Activated CD4-positive, alpha-beta T cell treated with anti-CD3 and anti-CD28 coated beads, Interleukin-2, amount 50 U/mL, for 16 hours (primary cell): Measurements from ENCODE around the gene SLC25A18.

Source experiments
- DNase-seq: peaks from one replicate; pipeline ENCODE4 v3.0.0-alpha.2; 2020

Gene SLC25A18

GRCh38 chr22:17570851-17571631 is 7.7 kb downstream of the SLC25A18 start:
- no peak for DNase-seq

DNA sequence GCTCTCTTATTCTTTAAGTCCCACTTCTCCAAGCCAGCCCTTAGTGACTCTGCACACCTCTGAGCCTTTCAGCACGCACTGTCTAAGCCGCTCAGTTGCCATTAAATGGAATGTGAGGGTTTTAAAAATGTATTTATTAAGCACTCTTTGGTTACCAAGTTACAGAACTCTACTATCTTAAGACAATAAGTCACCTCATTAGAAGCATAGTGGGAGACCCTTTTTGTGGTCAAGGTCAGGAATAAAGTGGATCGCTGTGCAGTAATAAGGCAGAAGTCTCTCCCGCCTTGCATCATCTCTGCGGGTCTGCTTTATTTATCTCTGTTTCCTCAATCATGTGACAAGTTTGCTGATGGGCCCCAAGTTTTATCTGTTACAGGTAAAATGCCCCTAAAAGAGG is 11.9 kb downstream of the SLC25A18 start:
- no peak for DNase-seq

- DNase-seq = no peak
Observed at GRCh38 chr22:17575681-17576080, 12.4 kb downstream of the SLC25A18 start.

- peak; percentile 34 for DNase-seq
Observed at GRCh38 chr22:17576470-17576869, 13.2 kb downstream of the SLC25A18 start.

GRCh38 chr22:17578136-17578754 is 14.9 kb downstream of the SLC25A18 start:
- no peak for DNase-seq

GRCh38 chr22:17579535-17579981 is 16.3 kb downstream of the SLC25A18 start:
- no peak for DNase-seq

DNA sequence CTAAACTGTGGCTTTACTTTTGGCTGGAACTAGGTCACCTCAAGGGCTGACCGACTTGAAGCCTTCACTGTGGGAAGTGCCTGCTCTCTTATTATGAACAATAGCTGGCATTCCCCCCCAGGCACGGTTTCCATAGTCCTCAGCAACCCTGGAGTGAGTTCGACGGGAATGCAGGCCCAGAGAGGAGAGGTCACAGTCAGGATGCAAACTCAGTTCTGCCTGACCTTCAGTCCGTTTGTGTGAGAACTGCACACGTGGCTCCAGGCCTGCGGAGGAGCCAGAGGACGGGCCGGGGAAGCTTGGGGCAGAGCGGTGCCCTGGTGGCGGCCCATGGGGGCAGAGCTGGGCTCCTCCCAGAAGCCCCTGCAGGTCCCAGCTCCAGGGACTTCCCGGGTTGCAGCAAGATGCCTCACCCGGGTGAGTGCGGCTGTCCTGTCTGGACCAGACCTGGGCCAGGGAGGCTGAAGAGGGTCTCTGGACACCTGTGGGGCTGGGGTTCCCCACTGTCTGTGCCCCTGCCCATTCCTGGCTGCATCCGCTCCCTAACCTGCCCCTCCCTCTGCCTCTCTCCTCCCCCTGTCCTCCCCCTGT is 17.2 kb downstream of the SLC25A18 start:
- DNase-seq = no peak

- DNase-seq = no peak
Observed at GRCh38 chr22:17581056-17581455, 17.8 kb downstream of the SLC25A18 start.

DNA sequence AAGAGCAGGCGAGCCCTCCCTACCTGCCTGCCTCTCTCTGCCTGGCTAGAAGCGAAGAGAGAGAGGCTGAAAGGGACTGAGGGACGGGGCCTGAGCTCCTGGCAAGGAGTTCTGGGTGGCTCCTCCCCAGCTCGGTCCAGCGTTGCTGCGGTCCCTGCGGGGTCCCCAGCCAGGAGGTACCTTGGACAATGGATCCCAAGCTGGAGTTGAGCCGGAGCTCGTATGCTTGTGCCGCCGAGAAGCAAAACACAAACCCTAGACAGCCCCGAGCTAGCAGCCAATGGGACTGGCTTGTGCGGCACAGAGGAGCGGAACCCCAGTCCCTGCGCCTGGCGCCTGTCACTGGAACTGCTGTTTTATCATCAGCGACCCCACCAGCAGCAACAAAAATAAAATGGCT is 18.3 kb downstream of the SLC25A18 start:
- DNase-seq = no peak

- DNase-seq = no peak
Observed at GRCh38 chr22:17583151-17583550, 19.9 kb downstream of the SLC25A18 start.

DNA sequence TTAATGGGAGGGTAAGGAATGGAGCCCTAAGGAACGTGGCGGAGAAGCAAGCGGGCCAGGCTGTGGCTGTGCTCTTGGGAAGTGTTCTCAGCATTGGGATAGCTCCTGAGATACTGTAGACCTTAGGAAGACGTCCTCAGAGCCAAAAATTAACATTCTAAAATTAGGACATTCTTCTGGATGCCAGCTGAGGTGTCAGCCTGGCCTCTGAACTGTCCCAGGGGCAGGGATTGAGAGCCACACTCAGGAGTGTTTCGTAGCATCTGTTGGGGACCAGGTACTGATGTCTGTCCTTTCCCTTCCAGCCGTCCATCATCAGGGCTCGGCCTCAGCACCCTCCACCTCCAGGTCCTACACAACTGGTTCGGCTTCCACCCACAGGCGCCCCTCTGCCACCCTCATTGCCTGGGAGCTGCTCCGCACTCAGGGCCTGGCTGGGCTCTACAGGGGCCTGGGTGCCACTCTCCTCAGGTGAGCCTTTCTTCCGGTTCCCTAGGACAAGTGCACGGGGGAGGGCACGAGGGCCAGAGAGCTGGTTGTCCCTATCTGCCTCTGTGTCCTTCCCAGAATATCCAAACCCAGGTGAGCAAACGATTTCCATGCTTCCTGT is 23.6 kb downstream of the SLC25A18 start:
- DNase-seq = no peak

DNA sequence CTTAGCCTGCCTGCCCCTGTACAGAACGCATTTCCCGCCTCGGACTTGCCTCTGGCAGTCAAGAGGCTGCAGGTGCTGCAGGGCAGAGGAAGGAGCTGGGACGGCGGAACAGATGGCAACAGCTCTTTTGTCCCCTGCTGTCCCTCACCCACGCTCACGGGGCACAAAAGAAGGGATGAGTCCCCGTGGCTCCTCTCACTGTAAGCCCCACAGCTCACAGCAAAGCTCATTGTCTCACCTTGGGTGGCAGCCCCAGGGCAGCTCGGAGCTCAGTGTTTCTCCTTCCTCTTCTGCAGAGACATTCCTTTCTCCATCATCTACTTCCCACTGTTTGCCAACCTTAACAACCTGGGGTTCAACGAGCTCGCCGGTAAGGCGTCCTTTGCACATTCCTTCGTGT is 24.3 kb downstream of the SLC25A18 start:
- DNase-seq = no peak

DNA sequence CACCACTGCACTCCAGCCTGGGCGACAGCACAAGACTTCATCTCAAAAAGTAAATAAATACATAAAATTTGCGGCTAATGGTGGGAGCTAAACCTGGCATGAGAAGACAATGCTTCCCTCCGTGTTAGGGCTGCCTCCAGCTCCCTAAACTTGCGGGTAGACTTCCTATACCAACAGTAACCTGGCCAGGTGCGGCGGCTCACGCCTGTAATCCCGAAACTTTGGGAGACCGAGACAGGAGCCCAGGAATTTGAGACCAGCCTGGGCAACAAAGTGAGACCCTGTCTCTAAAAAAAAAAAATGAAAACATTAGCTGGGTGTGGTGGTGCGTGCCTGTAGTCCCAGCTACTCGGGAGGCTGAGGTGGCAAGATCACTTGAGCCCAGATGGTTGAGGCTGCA is 25.3 kb downstream of the SLC25A18 start:
- no peak for DNase-seq

DNA sequence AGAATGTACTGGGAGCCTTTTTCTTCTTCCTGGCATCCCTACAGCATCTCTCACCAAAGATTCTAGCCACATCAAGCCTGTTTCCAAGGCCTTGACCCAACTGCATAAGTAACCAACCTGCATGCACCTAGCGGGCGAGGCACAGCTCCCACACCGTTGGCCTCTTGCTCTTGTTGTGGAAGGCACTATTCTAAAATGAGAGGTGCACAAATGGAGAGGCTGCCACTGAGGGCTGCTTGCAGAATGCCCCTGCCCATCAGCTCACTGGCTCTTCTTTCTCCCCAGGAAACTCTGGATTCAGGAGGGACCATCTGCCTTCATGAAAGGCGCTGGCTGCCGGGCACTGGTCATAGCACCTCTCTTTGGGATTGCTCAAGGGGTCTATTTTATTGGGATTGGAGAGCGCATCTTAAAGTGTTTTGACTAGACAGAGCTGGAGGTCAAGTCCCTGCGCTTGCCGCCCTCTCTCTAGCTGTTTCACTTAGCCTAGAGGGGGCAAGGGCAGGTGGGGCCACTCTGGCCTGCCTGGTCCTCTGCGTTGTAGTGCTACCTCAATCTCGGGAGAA is 26.6 kb downstream of the SLC25A18 start:
- DNase-seq = no peak

GRCh38 chr22:17590586-17590985 is 27.3 kb downstream of the SLC25A18 start:
- DNase-seq = no peak

DNA sequence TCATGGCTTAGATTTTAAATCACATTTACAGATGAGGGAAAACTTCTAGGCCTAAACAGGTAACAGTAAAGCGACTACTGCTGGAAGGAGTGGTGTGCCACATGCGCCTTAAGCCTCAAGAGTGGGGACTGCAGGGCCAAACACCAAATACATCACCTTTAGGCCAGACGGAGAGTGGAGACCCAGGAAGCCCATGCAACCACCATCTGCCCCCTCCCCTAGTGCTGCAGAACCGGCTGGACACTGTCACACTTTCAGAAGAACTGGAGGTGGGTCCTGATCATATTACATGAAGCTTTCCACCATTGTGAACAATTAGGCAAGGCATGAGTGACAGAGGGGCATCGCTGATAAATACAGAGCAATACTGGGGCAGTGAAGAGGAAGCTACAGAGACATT is 28.9 kb downstream of the SLC25A18 start:
- DNase-seq = no peak

DNA sequence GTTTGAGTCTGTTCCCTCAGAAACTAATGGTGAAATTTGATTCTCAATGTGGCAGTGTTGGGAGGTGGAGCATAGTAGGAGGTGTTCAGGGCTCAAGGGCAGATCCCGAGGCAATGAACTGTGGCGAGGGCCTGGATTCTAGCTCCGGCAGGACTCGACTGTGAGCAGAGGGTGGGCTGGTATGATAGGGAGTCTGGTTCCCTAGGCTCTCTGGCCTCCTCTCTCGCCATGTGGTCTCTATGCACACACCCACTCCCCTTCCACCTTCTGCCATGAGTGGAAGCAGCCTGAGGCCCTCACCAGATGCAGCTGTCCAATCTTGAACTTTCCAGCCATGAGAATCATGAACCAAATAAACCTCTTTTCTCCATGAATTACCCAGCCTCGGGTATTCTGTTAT is 32.9 kb downstream of the SLC25A18 start:
- DNase-seq = no peak

GRCh38 chr22:17597217-17597616 is 33.9 kb downstream of the SLC25A18 start:
- no peak for DNase-seq

GRCh38 chr22:17598318-17598717 is 35.0 kb downstream of the SLC25A18 start:
- no peak for DNase-seq

GRCh38 chr22:17601031-17601430 is 37.7 kb downstream of the SLC25A18 start:
- no peak for DNase-seq

GRCh38 chr22:17603668-17604067 is 40.4 kb downstream of the SLC25A18 start:
- no peak for DNase-seq

DNA sequence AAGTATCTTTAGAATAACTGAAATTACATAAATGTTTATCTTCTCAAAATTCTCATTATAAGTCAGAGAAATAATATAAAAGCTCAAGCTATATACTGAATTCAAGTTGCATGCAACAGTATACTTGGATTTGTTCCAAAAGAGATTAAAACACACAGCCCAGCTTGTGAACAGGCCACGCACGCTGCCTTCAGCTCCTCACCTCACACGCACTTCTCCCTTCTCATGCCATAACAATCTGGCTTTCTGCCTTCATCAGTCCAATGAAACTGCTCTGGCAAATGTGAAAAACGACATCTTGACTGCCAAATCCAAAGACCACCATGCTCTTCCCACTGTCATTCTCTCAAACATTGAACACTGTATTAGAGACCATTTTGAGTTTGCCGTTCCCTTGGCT is 43.2 kb downstream of the SLC25A18 start:
- DNase-seq = no peak

GRCh38 chr22:17607891-17608521 is 44.7 kb downstream of the SLC25A18 start:
- peak; percentile 37 for DNase-seq
